Measurements from ENCODE around the gene USP13.

DNA sequence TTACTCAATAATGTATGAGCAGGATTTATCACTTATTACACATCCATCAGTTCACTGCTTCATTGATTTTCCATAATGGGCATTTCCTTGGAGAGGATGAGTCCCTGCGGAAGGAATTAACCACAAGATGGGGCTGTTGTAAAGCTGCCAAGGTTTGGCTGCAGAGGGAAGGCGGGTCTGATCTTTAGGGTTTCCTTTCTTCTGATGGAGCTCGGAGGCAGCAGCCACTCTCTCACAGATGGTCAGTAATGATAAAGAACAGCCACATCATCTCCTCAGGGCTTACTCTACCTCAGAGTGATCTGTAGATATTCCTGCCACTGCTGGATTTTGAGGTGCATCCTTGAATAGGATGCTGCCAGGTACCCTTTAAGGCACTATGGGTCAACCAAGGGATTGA, 115.2 kb downstream of the USP13 start:
- TF ChIP-seq POLR2A (IDR thresholded peaks at IDR 0.05): no peak
- TF ChIP-seq, protein P1, sequence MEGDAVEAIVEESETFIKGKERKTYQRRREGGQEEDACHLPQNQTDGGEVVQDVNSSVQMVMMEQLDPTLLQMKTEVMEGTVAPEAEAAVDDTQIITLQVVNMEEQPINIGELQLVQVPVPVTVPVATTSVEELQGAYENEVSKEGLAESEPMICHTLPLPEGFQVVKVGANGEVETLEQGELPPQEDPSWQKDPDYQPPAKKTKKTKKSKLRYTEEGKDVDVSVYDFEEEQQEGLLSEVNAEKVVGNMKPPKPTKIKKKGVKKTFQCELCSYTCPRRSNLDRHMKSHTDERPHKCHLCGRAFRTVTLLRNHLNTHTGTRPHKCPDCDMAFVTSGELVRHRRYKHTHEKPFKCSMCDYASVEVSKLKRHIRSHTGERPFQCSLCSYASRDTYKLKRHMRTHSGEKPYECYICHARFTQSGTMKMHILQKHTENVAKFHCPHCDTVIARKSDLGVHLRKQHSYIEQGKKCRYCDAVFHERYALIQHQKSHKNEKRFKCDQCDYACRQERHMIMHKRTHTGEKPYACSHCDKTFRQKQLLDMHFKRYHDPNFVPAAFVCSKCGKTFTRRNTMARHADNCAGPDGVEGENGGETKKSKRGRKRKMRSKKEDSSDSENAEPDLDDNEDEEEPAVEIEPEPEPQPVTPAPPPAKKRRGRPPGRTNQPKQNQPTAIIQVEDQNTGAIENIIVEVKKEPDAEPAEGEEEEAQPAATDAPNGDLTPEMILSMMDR (IDR thresholded peaks at IDR 0.05): peak in 2 of 6 experiments; percentile 8 to 28

All from adrenal gland (tissue), 5 donors.